ENCODE data around the gene STK11.

The STK11 gene

DNA sequence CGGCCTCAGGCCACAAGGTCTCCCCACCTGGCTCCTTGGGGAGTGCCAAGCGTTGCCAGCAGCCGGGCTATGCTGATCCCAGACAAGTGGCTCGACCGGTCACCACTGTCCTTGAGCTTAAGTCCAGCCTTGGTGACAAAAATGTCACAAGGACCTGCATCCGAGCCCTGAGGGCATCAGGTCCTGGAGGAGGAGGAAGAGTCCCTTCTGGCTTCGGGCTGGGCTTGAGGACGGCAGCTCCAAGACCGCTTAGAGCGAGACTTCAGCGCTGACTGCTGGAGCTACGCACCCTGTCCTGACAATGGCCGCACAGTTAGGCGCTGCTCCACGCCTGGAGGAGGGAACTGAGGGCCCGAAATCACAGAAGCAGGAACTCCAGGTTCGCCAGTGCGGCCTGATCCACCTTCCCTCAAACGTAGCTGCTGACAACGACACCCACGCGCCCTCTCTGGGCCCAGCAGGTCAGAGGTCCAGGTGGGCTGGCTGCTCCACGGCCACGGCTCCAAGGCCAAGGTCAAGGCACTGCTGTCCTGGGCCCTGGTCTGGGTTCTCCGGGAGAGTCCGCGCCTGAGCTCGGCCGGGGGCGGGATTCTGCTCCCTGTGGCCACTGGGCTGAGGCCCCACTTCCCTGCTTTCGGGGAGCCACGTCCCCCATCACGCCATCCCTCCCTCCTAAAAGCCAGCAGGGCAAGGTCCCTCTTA is 38.6 kb upstream of the STK11 start:
- H3K4me3 ChIP-seq (ENCODE audit: low read depth, low read length): no peak overlapping the region
- DNase-seq (ENCODE audit: low read depth): no peak
- TF ChIP-seq, protein P1, sequence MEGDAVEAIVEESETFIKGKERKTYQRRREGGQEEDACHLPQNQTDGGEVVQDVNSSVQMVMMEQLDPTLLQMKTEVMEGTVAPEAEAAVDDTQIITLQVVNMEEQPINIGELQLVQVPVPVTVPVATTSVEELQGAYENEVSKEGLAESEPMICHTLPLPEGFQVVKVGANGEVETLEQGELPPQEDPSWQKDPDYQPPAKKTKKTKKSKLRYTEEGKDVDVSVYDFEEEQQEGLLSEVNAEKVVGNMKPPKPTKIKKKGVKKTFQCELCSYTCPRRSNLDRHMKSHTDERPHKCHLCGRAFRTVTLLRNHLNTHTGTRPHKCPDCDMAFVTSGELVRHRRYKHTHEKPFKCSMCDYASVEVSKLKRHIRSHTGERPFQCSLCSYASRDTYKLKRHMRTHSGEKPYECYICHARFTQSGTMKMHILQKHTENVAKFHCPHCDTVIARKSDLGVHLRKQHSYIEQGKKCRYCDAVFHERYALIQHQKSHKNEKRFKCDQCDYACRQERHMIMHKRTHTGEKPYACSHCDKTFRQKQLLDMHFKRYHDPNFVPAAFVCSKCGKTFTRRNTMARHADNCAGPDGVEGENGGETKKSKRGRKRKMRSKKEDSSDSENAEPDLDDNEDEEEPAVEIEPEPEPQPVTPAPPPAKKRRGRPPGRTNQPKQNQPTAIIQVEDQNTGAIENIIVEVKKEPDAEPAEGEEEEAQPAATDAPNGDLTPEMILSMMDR (conservative IDR thresholded peaks at IDR 0.05; ENCODE audit: low read depth, low read length): no peak

DNA sequence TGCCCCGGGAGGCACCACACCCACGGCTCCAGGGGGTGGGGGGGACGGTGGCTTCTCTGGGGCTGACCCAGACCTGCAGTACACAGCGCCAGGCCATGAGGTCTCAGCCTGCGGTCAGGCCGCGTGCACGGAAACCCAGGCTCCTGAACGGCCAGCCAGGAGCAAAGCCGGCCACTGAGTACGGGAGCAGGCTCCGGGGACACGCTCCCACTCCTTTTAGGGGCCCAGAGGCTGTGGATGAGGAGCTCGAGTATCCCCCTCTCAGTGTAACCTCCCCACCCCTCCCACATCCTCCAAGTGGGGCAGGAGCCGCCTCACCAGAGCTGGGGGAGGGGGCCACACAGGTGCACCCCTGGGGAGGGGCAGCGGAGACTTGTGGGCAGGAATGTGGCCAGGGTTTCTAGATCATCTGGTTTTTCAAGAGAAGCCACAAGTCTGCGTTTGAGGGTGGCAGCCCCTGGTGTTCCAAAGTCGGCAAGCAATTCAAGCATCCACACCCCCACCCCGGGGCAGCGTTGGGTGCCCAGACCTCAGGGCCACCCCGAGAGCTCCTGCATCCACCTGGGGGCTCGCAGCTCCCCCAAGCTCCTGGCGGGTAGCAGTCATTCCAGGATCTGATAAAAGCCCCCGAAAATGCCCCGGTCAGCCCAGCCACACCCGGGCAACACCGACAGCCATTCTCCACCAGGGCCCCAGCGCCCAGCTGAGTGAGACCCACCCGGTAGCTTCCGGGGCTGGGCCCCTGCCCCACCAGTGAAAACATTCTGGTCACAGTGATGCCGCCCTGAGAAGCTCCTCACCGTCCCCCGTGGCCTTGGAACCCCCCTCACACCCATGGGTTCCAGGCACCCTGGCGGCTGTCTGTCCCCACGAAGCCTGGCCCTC is 37.6 kb upstream of the STK11 start:
- H3K4me3 ChIP-seq (ENCODE audit: low read depth, low read length): no peak overlapping the region
- DNase-seq (ENCODE audit: low read depth): no peak
- TF ChIP-seq, protein P1 (conservative IDR thresholded peaks at IDR 0.05; ENCODE audit: low read depth, low read length): no peak

DNA sequence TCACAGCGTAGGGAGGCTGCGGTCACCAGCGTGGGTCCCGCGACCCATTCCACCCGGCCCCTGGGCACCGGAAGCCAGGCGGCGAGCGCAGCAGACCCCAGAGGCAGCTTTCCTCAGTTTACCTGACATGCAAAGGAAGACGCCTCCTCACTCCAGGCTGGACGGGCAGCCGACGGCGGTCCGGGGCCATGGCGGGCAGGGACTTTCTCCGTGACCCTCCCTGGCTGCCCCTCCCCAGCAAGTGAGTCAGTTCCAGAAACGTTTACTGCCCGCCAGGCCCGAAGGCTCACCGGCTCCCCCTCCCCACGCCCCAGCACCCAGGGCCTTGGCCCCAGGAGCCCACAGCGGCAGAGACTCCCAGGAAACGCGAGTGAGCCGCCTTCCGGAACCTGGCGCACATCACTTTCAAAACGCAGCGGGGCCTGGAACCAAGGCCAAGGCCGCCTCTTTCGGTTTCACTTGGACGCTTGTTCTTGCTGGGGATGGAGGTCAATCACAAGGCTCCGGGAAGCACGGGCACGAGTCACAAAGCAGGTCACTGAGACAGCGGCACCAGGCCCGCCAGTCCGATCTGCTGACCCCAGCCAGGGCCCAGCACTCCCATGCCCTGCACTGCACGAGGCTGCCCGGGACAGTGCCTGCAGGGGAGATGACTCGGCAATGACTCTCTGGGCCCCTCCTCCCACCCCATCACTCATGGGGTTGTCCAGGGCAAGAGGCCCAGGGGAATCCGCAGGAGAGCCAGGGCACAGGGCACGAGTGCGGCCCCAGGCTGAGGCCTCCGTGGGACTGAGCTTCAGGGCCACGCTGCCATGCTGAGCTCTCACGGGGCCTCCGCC is 36.8 kb upstream of the STK11 start:
- peak; percentile 65 for DNase-seq (ENCODE audit: low read depth)
- TF ChIP-seq, protein P1 (conservative IDR thresholded peaks at IDR 0.05; ENCODE audit: low read depth, low read length): no peak
- no peak overlapping the region for H3K4me3 ChIP-seq (ENCODE audit: low read depth, low read length)

DNA sequence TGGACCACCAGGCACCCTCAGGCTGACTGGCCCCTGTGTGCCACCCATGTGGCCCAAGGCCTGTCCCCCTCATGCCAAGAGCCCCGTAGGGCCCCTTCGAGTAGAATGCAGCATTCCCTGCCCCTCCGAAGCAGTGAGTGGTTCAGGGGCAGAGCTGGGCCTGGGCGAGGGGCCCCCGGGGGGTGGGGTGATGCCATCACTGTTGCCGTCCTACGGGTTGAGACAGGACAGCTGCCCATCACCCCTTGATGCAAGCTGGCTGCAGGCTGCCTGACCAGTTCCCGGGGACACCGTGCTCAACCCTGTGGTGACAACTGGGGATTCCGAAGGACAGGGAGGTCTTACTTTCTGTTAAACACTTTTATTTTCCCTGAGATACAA is 36.2 kb upstream of the STK11 start:
- TF ChIP-seq, protein P1 (conservative IDR thresholded peaks at IDR 0.05; ENCODE audit: low read depth, low read length): no peak
- no peak for DNase-seq (ENCODE audit: low read depth)
- H3K4me3 ChIP-seq (ENCODE audit: low read depth, low read length): no peak overlapping the region

DNA sequence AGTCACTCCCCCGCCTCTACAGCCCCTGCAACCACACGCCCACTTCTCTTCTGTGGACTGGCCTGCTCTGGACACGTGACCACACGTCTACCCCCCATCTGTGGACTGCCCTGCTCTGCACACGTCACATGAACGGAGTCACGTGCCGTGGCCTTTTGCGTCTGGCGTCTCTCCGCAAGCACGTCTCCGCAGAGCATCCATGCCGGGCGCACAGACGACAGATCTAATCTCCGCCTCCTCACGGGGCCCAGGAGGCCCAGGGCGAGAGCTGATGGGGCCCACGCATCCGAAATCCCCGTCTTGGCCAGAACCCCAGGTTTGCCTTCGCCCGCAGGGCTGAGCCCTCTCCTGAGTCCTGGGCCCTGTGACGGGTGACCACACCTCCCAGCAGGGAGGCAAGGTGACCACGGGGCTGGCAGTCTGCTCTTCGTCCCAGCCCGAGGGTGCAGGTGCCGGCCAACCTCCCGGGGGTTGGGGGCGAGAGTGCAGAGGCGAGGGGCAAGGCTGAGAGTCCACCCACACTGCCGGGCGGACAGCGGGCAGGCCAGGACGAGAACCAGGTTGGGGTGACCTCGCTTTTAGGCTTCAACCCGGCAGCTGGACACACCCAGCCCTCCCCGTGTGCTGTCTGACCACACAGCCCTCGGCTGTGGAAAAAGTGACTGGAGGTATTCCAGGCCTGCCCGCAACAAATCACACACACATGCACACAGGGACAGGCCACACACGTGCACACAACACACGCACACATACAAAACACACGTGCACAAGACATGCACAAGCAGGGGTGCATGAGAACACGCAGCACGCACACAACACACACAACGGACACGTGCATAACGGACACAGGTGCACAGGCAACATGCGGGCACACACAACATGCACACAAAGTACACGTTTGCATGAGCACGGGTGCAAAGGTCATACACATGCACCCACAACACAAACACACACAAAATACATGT is 35.4 kb upstream of the STK11 start:
- TF ChIP-seq, protein P1 (conservative IDR thresholded peaks at IDR 0.05; ENCODE audit: low read depth, low read length): no peak
- no peak for DNase-seq (ENCODE audit: low read depth)

More for the DNA sequence above, 35.4 kb upstream of the STK11 start:
- no peak overlapping the region for H3K4me3 ChIP-seq (ENCODE audit: low read depth, low read length)
